ENCODE measurements around the gene TAL1.
"Not testable (repeated sequence)": the region's sequence is repeated elsewhere in the genome, so short reads cannot be mapped to it uniquely, and the experiment has no call there.

TAL1 gene

DNA sequence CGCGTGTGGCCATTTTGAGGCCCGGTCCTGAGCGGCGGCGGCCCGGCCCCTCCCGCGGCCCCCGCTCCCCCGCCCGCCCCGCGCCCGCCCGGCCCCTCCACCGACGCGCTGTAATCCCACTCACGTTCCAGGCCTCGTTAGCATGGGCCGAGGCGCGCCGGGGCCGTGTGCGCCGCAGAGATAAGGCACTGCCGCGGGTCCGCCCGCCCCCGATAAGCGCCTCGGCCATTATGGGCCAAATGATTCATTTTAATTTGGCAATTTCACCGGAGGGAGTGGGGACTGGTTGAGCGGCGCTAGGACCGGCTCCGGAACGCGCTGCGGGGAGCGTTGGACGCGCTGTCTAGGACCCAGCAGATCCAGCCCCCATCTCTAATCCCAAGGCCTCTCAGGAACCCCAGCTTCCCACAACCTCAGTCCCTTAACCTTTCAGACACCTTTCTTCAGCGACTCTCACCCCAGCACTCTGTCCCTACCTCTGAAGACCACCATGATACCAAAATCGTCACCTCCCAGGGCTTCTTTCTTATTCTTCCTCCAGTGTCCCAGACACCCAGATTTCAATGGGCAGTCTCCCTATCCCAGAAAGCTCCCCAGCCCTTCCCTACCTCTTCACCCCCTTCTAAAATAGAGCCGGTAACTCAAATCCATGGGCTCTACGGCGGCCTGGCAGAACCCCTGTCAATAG is at the start of gene TAL1:
TSS of gene TAL1 (minus strand) at position 39 of the 688 bp plus-strand sequence. CDS start 6,337 bp downstream, outside the sequence.
- Mint-ChIP-seq H3K27me3 (ENCODE audit: low read depth) (peaks cover 99% of the 10 kb centered on the region), H3K4me1 (peaks cover 26% of the 10 kb centered on the region), H3K9me3 (peaks cover 7% of the 10 kb centered on the region), H3K27ac (peak within 1 kb of the TSS in 2 of 3 experiments; percentile 11 to 61), H3K36me3 (ENCODE audit: low read depth) (no peaks in the 10 kb centered on the region), H3K4me3 (peak within 1 kb of the TSS; percentile 69 to 75 (median 73))
- TF ChIP-seq, protein P1, sequence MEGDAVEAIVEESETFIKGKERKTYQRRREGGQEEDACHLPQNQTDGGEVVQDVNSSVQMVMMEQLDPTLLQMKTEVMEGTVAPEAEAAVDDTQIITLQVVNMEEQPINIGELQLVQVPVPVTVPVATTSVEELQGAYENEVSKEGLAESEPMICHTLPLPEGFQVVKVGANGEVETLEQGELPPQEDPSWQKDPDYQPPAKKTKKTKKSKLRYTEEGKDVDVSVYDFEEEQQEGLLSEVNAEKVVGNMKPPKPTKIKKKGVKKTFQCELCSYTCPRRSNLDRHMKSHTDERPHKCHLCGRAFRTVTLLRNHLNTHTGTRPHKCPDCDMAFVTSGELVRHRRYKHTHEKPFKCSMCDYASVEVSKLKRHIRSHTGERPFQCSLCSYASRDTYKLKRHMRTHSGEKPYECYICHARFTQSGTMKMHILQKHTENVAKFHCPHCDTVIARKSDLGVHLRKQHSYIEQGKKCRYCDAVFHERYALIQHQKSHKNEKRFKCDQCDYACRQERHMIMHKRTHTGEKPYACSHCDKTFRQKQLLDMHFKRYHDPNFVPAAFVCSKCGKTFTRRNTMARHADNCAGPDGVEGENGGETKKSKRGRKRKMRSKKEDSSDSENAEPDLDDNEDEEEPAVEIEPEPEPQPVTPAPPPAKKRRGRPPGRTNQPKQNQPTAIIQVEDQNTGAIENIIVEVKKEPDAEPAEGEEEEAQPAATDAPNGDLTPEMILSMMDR (IDR thresholded peaks at IDR 0.05; ENCODE audit: unreplicated experiment in 3 of 3): no peak

DNA sequence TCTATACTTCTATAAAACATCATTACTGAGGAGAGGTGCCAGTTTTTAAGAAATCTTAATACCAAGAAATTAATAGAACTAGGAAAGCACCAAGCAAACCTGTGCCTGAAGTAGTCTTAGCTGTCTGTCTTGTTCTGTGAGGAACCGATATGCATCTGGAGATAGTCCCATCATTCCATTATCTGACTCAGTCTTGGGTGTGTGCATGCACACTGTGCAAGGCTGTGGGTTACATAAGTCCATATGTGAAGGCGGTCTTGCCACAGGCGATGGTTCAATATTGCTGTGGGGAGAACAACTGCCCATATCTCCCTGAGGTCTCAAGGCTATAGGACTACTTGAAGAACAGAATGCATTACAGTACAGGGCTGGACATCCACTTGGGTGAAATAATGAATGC is 48.1 kb upstream of the TAL1 start:
- TF ChIP-seq, protein P1 (IDR thresholded peaks at IDR 0.05; ENCODE audit: unreplicated experiment in 3 of 3): no peak
- peak overlapping the region in 1 of 3 experiments; percentile 75 for H3K27ac Mint-ChIP-seq
- H3K36me3 Mint-ChIP-seq (ENCODE audit: low read depth): peaks cover 31% of the 10 kb centered on the region
- H3K9me3 Mint-ChIP-seq: no peaks in the 10 kb centered on the region
- no peaks in the 10 kb centered on the region for H3K4me1 Mint-ChIP-seq
- H3K4me3 Mint-ChIP-seq: no peak overlapping the region
- H3K27me3 Mint-ChIP-seq (ENCODE audit: low read depth): no peaks in the 10 kb centered on the region

DNA sequence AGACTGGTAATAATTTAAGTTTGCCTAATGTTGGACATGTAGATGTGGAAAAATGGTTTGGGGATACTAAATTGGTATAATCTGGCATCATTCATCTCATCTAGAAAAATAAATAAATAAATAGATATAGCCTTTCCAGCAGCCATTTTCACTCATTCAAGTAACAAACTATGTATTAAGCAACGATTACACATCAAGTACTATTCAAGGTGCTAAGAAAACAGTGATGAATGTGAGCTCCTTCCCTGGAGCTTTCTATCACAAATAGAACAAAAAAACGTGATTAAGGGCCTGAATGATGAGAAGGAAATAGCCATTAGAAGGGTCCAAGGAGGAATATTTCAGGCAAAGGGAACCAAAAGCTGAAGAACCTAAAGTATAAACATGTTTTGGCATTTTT is 44.8 kb upstream of the TAL1 start:
- no peaks in the 10 kb centered on the region for H3K4me1 Mint-ChIP-seq
- no peak overlapping the region for H3K27ac Mint-ChIP-seq
- TF ChIP-seq, protein P1 (IDR thresholded peaks at IDR 0.05; ENCODE audit: unreplicated experiment in 3 of 3): no peak
- H3K4me3 Mint-ChIP-seq: no peak overlapping the region
- H3K36me3 Mint-ChIP-seq (ENCODE audit: low read depth): peaks cover 33% of the 10 kb centered on the region
- no peaks in the 10 kb centered on the region for H3K27me3 Mint-ChIP-seq (ENCODE audit: low read depth)
- no peaks in the 10 kb centered on the region for H3K9me3 Mint-ChIP-seq

DNA sequence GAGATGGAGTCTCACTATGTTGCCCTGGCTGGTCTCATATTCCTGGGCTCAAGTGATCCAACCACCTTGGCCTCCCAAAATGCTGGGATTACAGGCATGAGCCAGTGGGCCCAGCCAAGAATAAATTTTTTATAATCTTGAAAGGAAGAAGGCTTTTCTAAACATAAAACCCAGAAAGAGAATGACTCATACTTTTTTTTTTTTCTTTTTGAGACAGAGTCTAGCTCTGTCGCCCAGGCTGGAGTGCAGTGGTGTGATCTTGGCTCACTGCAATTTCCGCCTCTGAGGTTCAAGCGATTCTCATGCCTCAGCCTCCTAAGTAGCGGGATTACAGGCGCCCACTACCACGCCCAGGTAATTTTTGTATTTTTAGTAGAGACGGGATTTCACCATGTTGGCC is 43.8 kb upstream of the TAL1 start:
- H3K27ac Mint-ChIP-seq; H3K27me3 Mint-ChIP-seq (ENCODE audit: low read depth); H3K4me1 Mint-ChIP-seq; H3K9me3 Mint-ChIP-seq; H3K4me3 Mint-ChIP-seq: not testable (repeated sequence)
- H3K36me3 Mint-ChIP-seq (ENCODE audit: low read depth): peaks cover 27% of the 10 kb centered on the region

DNA sequence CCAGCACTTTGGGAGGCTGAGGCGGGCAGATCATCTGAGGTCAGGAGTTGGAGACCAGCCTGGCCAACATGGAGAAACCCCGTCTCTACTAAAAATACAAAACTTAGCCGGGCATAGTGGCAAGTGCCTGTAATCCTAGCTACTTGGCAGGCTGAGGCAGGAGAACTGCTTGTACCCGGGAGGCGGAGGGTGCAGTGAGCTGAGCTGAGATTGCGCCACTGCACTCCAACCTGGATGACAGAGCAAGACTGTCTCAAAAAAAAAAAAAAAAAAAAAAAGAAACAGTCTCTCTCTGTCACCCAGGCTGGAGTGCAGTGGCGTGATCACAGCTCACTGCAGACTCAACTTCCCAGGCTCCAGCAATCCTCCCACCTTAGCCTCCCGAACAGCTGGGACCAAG is 33.5 kb upstream of the TAL1 start:
- not testable (repeated sequence) for H3K27ac Mint-ChIP-seq, H3K4me1 Mint-ChIP-seq
- peaks cover 31% of the 10 kb centered on the region for H3K36me3 Mint-ChIP-seq (ENCODE audit: low read depth)

DNA sequence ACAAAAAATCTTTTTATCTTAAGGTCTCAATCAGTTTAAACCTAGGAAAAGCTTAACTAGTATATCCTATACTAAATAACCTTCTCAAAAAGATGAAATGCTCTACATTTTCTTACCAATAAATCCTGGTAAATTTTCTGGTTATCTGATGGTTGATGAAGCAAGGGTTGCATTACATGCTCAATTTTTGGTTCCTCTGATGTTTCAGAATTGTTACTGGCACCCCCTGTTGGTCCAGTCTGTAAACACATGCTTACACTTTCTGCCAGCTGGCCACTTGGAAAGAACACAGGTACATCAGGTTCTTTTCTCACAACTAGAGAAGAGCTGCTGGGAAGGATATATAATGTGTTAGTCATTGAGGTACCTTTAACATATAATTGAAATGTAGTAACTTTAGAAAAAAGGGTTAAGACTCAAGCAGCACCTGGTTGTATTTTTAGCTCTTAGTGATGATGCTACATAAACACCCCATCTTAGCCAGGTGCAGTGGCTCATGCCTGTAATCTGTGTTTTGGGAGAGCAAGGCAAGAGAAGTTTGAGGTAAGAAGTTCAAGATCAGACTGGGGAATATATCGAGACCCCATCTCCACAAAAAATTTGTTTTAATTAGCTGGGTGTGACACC is 30.9 kb upstream of the TAL1 start:
- Mint-ChIP-seq H3K27me3 (ENCODE audit: low read depth) (no peaks in the 10 kb centered on the region), H3K9me3 (no peaks in the 10 kb centered on the region), H3K4me1 (no peaks in the 10 kb centered on the region), H3K4me3 (no peak overlapping the region), H3K36me3 (ENCODE audit: low read depth) (peaks cover 24% of the 10 kb centered on the region), H3K27ac (no peak overlapping the region)
- TF ChIP-seq, protein P1 (IDR thresholded peaks at IDR 0.05; ENCODE audit: unreplicated experiment in 3 of 3): peak; percentile 47 to 65 (median 55)

More for the DNA sequence above, 33.5 kb upstream of the TAL1 start:
- H3K9me3 Mint-ChIP-seq; H3K27me3 Mint-ChIP-seq (ENCODE audit: low read depth); H3K4me3 Mint-ChIP-seq: not testable (repeated sequence)

DNA sequence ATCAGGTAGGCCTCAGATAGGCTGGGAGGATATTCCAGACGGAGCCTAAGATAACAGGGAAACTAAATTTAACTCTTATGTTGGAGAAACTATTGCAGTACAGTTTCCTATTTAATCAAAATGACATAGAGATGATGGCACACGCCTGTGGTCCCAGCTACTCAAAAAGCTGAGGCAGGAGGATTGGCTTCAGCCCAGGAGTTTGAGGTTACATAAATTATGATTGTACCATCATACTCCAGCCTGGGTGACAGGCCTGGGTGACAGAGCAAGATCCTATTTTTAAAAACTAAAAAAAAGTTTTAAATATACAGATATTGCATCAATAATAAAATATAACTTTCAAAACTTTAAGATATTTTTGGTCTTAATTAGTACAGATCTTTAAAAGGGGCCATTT is 25.2 kb upstream of the TAL1 start:
- H3K4me1 Mint-ChIP-seq: no peaks in the 10 kb centered on the region
- H3K36me3 Mint-ChIP-seq (ENCODE audit: low read depth): peaks cover 21% of the 10 kb centered on the region
- H3K27ac Mint-ChIP-seq: no peak overlapping the region
- no peak overlapping the region for H3K4me3 Mint-ChIP-seq
- TF ChIP-seq, protein P1 (IDR thresholded peaks at IDR 0.05; ENCODE audit: unreplicated experiment in 3 of 3): no peak
- H3K27me3 Mint-ChIP-seq (ENCODE audit: low read depth): no peaks in the 10 kb centered on the region
- no peaks in the 10 kb centered on the region for H3K9me3 Mint-ChIP-seq

All from nephron (organoid).